Daoy (cell line): ENCODE measurements around the gene ACTR3. TPM values are rescaled to one million over a fixed set of nuclear protein-coding genes. Genes with fewer than 3 reads are reported as not detected.
A peak's percentile ranks its signal among the peaks of the same experiment; 100 is the strongest.
"Not testable (repeated sequence)": the region's sequence is repeated elsewhere in the genome, so short reads cannot be mapped to it uniquely, and the experiment has no call there.

ENCODE experiments used
- DNase-seq: peaks from one replicate; pipeline ENCODE4 v3.0.0-alpha.2; 2015; ENCODE audit warnings: low read depth
- total RNA-seq: library from RNA; depleted of rRNA; stranded (reverse); fragments of >200 nt; shearing (Covaris generic); gene quantifications from 2 replicates; pipeline ENCODE4 v1.2.3, GENCODE V29; 2014; rRNA removed

Gene ACTR3
- total RNA-seq = 409 and 433 TPM in 2 replicates

- peak; percentile 99 for DNase-seq
Observed at GRCh38 chr2:113889471-113890252, at the start of gene ACTR3. ACTR3 (plus strand) TSS chr2:113890089; CDS start chr2:113890280, 191 bp downstream.

GRCh38 chr2:113840518-113840917 is 49.4 kb upstream of the ACTR3 start:
- no peak for DNase-seq

DNA sequence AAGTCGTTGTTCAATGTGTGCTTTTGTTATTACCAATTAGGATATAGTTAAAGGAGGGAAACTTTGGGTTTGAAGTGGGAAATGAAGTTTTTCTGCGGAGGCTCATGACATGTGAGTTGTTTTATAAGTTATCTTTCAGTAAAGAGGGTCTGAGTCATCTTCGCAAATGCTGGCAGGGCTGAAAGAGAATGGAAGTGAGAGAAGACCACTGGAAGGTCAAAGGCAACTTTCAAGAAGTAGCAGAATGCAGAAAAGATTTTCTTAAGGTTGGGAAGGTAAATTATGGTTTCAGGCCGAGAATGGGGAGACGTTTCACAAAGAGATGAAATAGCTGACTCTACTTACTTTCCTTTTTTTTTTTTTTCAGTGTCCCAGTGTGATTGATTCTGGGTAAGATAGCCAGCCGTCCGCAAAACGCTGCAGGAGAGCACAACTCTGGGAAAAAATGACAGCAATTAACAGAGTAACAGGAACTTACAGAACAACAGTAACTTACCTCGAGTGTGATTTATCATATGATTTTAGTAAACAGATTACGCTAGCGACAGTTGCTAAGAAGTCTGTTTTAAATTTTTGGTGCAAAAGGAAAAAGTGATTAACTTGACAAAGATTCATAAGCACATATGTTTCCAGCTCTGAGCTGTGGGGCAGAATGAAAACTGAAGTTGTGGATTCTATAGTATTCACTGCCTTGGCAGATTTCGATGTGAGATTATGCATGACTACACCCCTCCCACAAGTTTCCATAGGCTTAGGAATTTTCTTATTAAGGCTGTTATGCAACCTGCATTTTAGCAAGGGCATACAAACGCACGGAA is 46.8 kb upstream of the ACTR3 start:
- no peak for DNase-seq

DNA sequence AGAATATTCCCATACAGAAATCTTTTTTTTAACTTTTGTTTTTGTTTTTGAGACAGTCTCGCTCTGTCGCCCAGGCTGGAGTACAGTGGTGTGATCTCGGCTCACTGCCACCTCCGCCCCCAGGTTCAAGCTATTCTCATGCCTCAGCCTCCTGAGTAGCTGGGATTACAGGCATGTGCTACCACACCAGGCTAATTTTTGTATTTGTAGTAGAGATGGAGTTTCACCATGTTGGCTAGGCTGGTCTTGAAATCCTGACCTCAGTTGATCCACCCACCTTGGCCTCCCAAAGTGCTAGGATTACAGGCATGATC is 46.2 kb upstream of the ACTR3 start:
- not testable (repeated sequence) for DNase-seq

DNA sequence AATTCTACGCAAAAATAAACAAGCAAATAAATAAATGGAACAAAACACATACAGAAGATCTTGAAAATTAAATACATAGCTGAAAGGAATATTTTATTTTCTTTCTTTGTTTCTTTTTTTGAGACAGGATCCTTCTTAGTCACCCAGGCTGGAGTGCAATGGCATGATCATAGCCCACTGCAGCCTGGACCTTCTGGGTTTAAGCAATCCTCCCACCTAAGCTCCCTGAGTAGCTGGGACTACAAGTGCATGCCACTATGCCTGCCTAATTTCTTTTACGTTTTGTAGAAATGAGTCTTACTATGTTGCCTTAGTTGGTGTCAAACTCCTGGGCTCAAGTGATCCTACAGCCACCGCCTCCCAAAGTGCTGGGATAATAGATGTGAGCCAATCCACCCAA is 44.6 kb upstream of the ACTR3 start:
- no peak for DNase-seq

GRCh38 chr2:113845796-113846195 is 44.1 kb upstream of the ACTR3 start:
- not testable (repeated sequence) for DNase-seq

- no peak for DNase-seq
Observed at GRCh38 chr2:113846429-113846828, 43.5 kb upstream of the ACTR3 start.

DNA sequence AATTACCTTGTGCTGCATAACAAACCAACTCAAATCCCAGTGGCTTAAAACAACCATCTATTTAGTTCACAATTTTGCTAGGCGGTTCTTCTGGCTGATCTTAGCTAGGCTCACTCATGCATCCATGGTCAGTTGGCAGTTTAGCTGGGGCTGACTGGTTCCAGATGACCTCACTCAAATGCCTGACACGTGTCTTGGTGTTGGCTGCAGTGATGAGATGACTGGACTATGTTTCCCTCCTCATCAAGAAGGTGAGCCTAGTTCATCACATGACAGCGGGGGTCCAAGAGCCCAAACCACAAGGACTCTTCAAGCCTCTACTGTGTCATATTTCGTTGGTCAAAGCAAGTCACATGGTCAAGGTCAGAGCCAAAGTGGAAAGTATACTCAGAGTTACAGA is 42.7 kb upstream of the ACTR3 start:
- peak; percentile 37 for DNase-seq

GRCh38 chr2:113848758-113849415 is 41.0 kb upstream of the ACTR3 start:
- peak; percentile 41 for DNase-seq

DNA sequence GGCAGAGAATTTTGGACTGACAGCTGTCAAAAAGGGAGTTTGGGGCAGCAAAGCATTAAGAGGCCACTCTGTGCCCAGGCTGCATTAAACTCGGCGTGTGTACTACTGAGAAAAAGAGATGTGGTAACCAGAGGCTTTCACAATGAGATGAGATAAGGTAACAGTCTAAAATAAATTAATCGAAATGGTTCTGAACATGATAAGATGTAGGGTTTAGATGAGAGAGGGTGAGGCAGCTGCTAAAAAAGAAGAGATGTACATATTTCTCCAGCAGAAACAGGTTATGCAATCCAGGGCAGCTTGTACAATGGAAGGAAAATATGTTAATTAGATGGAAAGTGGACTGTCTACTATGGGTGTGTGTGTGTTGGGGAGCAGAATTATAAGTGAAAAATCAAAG is 39.2 kb upstream of the ACTR3 start:
- DNase-seq = no peak

- peak; percentile 35 for DNase-seq
Observed at GRCh38 chr2:113851640-113852039, 38.2 kb upstream of the ACTR3 start.

DNA sequence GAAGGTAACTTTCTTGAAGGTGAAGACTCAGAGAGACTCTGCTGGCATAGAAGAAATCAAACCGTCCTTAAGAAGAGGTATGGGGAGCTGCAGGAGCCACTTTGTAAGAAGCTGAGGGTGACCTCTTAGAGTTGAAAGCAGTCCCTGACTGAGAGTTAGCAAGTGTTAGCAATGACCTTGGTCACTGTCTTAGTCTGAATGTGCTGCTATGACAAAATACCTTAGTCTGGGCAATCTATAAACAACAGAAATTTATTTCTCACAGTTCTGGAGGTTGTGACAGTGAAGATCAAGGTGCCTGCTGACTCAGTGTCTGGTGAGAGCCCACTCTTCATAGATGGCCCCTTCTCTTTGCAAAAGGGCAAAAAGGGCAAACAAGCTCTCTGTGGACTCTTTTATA is 35.7 kb upstream of the ACTR3 start:
- DNase-seq = no peak

- no peak for DNase-seq
Observed at GRCh38 chr2:113854970-113855740, 34.7 kb upstream of the ACTR3 start.

GRCh38 chr2:113857464-113857863 is 32.4 kb upstream of the ACTR3 start:
- no peak for DNase-seq

DNA sequence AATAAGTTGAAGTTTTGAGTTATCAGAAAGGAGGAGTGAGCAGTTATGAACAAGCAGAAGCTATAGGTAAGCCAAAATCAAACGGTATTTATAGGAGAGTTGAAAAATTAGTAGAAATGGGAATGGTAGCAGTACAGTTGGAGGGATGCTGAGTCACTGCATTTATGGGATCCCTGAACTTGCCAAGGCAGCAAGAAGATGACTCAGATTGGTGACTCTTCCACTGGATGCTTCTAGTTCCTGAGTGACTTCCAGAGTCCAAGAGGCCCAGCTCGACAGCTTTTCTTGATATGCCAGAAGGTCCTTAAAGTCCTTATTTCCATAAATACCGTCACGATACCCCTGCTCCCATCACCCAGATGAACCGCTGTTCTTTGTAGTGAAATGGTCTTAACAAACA is 31.1 kb upstream of the ACTR3 start:
- DNase-seq = peak; percentile 89

- no peak for DNase-seq
Observed at GRCh38 chr2:113861740-113862139, 28.1 kb upstream of the ACTR3 start.

- DNase-seq = no peak
Observed at GRCh38 chr2:113863144-113863543, 26.7 kb upstream of the ACTR3 start.

DNA sequence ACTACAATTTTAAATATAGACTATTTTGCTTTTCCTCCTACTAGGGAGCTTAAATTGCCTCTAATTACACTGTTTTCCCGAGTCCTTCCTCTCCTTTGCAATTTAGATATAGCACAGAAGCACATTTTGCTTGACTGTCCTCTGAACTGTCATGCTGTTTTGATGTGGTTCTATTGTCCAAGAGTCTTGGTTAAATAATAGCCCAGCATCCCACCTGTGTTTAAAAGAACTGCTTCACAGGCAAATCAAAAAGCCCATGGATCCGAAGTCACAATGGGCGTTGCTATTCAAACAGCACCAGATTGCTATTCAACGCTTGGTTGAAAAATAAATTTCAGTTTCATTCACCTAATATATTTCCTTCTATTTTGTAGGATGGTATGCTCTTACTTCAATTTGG is 22.3 kb upstream of the ACTR3 start:
- DNase-seq = no peak

DNA sequence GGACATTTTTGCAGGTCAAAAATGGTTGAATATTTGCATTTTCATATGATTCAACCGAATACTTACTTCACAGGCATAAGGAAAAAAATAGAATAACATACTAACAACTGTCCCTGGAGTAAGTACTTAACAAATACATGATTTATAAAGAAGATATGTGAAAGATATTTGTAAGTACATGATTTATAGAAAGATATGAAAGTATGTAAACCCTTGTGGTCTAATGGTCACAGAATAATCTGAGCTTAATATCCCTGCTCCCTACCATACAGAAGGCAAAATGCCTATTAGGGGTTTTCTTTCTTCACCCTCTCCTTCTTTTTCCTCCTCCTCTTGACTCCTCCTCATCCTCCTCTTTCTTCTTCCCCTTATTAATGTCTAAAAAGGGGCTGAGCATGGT is 20.6 kb upstream of the ACTR3 start:
- no peak for DNase-seq

DNA sequence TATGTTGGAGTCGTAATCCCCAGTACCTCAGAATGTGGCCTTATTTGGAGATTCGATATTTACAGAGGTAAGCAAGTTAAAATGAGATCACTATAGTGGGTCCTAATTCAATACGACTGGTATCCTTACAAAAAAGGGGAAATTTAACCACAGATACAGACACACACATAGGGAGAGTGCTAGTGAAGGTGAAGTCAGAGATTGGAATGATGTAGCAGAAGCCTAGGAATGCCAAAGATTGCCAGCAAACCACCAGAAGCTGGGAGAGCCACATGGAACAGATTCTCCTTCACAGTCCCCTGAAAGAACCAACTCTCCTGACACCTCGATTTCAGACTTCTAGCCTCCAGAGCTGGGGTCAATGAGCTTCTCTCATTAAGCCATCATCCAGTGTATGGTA is 17.7 kb upstream of the ACTR3 start:
- no peak for DNase-seq

GRCh38 chr2:113873867-113874266 is 16.0 kb upstream of the ACTR3 start:
- DNase-seq = no peak

DNA sequence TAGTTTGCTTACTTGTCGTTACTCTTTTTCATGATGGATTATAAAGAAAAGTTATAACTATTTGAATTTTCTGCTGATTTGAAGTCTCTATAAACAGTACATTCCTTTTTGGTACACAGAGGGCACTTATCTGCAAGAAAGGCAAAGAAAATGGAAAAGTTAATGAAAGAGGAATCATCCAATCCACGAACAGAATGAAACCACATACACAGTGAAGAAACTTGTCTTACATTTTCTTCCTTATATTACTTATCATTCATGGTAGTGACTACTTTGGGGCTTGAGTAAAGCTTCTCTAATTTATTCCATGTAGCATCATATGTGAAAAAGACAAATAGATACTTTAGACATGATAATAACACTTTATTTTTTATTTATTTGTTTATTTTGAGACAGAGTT is 14.8 kb upstream of the ACTR3 start:
- DNase-seq = no peak
